Measurements from ENCODE around the gene GRIK3.

DNA sequence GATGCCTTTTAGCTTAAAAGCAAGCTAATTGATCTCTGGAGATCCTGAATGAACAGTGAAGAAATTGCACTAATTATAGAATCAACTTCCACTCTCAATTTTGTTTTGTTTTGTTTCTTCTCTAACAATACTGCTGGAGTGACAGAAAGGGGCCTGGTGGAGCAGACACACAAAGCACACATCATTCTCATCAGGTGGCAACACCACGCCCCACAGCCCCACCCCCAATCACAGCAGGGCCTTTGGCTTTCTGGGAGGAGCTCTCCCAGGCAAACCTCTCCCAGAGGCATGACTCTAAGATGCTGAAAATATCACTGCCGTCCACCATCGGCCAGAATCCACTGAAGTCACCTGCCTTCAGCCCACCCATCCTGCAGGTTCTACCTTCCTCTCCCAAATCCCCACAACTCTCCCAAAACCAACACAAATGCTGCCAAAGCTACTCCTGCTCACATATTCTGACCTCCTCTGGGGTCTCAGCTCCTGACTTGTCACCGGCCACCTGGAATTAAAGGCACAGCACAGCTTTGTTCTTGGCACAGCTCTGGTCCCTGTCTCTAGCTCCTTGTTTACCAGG is 120.7 kb downstream of the GRIK3 start:
- TF ChIP-seq REST (IDR thresholded peaks at IDR 0.05; ENCODE audit: low read depth) (no peak), CEBPB (IDR thresholded peaks at IDR 0.05) (no peak), TEAD4 (IDR thresholded peaks at IDR 0.05) (no peak), EP300 (IDR thresholded peaks at IDR 0.05; ENCODE audit: borderline replicate concordance) (no peak), YY1 (IDR thresholded peaks at IDR 0.05; ENCODE audit: low read depth) (no peak)
